Activated CD4-positive, CD25-positive, alpha-beta regulatory T cell treated with anti-CD3 and anti-CD28 coated beads, Interleukin-2, amount 50 U/mL, for 16 hours (primary cell): ENCODE measurements around the gene EGR4.

ENCODE experiments used
- DNase-seq: peaks from one replicate; pipeline ENCODE4 v3.0.0-alpha.2; 2020; ENCODE audit warnings: low read depth, low spot score

The EGR4 gene

GRCh38 chr2:73293534-73294171 lies at the start of gene EGR4:
TSS of gene EGR4 (minus strand) at chr2:73293548. CDS start at chr2:73293317, 231 bp downstream.
- DNase-seq: peak; percentile 86

- no peak for DNase-seq
These were observed 47.7 kb upstream of the EGR4 start for GRCh38 chr2:73341039-73341438.

- no peak for DNase-seq
These were observed 45.9 kb upstream of the EGR4 start for GRCh38 chr2:73339201-73339600.

- no peak for DNase-seq
These were observed 44.5 kb upstream of the EGR4 start for GRCh38 chr2:73337828-73338227.

- DNase-seq: no peak
These were observed 41.3 kb upstream of the EGR4 start for GRCh38 chr2:73334620-73335019.

GRCh38 chr2:73334045-73334444 lies 40.7 kb upstream of the EGR4 start:
- no peak for DNase-seq

GRCh38 chr2:73333564-73333963 lies 40.2 kb upstream of the EGR4 start:
- DNase-seq: no peak

- DNase-seq: no peak
These were observed 30.9 kb upstream of the EGR4 start for GRCh38 chr2:73324126-73324725.

- no peak for DNase-seq
These were observed 30.2 kb upstream of the EGR4 start for GRCh38 chr2:73323551-73323950.

GRCh38 chr2:73314441-73314840 lies 21.1 kb upstream of the EGR4 start:
- no peak for DNase-seq

GRCh38 chr2:73307720-73308119 lies 14.4 kb upstream of the EGR4 start:
- DNase-seq: no peak

- DNase-seq: no peak
These were observed 8.3 kb upstream of the EGR4 start for GRCh38 chr2:73301636-73302035.

- no peak for DNase-seq
These were observed 7.6 kb upstream of the EGR4 start for GRCh38 chr2:73300926-73301325.

GRCh38 chr2:73297586-73297985 lies 4.2 kb upstream of the EGR4 start:
- DNase-seq: no peak

- DNase-seq: no peak
These were observed 3.8 kb upstream of the EGR4 start for GRCh38 chr2:73297151-73297559.

GRCh38 chr2:73295751-73296400 lies 2.5 kb upstream of the EGR4 start:
- DNase-seq: no peak

GRCh38 chr2:73294239-73294638 lies 891 bp upstream of the EGR4 start:
- DNase-seq: no peak

- DNase-seq: no peak
These were observed 328 bp downstream of the EGR4 start for GRCh38 chr2:73292906-73293533.

- no peak for DNase-seq
These were observed 937 bp downstream of the EGR4 start for GRCh38 chr2:73292316-73292905.

- DNase-seq: no peak
These were observed 1.7 kb downstream of the EGR4 start for GRCh38 chr2:73291461-73292315.

GRCh38 chr2:73291093-73291460 lies 2.3 kb downstream of the EGR4 start:
- no peak for DNase-seq
